Activated CD4-positive, alpha-beta memory T cell treated with anti-CD3 and anti-CD28 coated beads, Interleukin-2, amount 10 ng/mL, durations not matched to agents 7 days and 5 days (primary cell): ENCODE measurements around the gene OLFM2. TPM values are rescaled to one million over a fixed set of nuclear protein-coding genes. Genes with fewer than 3 reads are reported as not detected.
A peak's percentile ranks its signal among the peaks of the same experiment; 100 is the strongest.
"Not testable (repeated sequence)": the region's sequence is repeated elsewhere in the genome, so short reads cannot be mapped to it uniquely, and the experiment has no call there.

Experiments
- CTCF ChIA-PET: fragments of 350-600 bp; sonication (Branson Sonifier 250); formaldehyde crosslinking; loops from one replicate; lab custom pipeline; 2021; ENCODE audit warnings: antibody characterized with exemption, inconsistent platforms; lab: Charles Lee
- POLR2A ChIA-PET: fragments of 350-600 bp; sonication (Branson Sonifier 250); formaldehyde crosslinking; loops from one replicate; lab custom pipeline; 2021; ENCODE audit warnings: antibody characterized with exemption; lab: Charles Lee
- DNase-seq: peaks from one replicate; pipeline ENCODE4 v3.0.0-alpha.2; 2020
- H3K27ac Mint-ChIP-seq: one replicate; pipeline ENCODE4 v1.8.0; 2021; ENCODE audit warnings: mild to moderate bottlenecking, mixed read lengths
- H3K27me3 Mint-ChIP-seq: one replicate; pipeline ENCODE4 v1.8.0; 2021; ENCODE audit warnings: mixed read lengths
- H3K36me3 Mint-ChIP-seq: one replicate; pipeline ENCODE4 v1.8.0; 2021; ENCODE audit warnings: low read depth, mixed read lengths
- H3K4me1 Mint-ChIP-seq: one replicate; pipeline ENCODE4 v1.8.0; 2021; ENCODE audit warnings: mixed read lengths
- H3K4me3 Mint-ChIP-seq: one replicate; pipeline ENCODE4 v1.8.0; 2021; ENCODE audit warnings: mild to moderate bottlenecking, mixed read lengths
- H3K9me3 Mint-ChIP-seq: one replicate; pipeline ENCODE4 v1.8.0; 2021; ENCODE audit warnings: mixed read lengths
- total RNA-seq, 2 experiments: library from RNA; stranded (reverse); gene quantifications; one replicate each; pipeline ENCODE4 v1.2.3, GENCODE V29; 2021

Gene OLFM2
- total RNA-seq, 2 experiments from 2014 or later = 9.7 to 10.5 TPM

- DNase-seq = no peak
- H3K4me3 Mint-ChIP-seq = no peak overlapping the region
- H3K27ac Mint-ChIP-seq = no peak overlapping the region
- H3K9me3 Mint-ChIP-seq = no peaks in the 10 kb centered on the region
- ChIA-PET POLR2A (no interaction called here), CTCF (no interaction called here)
- H3K4me1 Mint-ChIP-seq = peaks cover 34% of the 10 kb centered on the region
- peaks cover 15% of the 10 kb centered on the region for H3K36me3 Mint-ChIP-seq
- H3K27me3 Mint-ChIP-seq = no peaks in the 10 kb centered on the region
Measured at GRCh38 chr19:9823816-9824215, 112.5 kb downstream of the OLFM2 start.

DNA sequence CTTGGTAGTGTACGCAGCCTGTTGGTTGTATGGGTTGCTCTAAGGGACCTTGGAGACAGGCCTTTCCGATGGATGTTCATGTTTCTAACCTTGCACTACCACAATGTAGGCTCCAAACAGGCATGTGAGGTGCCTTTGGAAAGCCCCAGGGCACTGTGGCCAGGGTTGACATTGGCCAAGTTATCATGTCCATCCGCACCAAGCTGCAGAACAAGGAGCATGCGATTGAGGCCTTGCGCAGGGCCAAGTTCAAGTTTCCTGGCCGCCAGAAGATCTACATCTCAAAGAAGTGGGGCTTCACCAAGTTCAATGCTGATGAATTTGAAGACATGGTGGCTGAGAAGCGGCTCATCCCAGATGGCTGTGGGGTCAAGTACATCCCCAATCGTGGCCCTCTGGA lies 116.3 kb downstream of the OLFM2 start:
- H3K27me3 Mint-ChIP-seq, DNase-seq, CTCF ChIA-PET: not testable (repeated sequence)
- POLR2A ChIA-PET = interaction anchor here (1.6 kb wide), 1 partner anchor 16 kb away, joined by 4 read pairs; no protein-coding TSS in a partner anchor
- H3K9me3 Mint-ChIP-seq = peaks cover 17% of the 10 kb centered on the region
- H3K36me3 Mint-ChIP-seq = peaks cover 24% of the 10 kb centered on the region
- peaks cover 34% of the 10 kb centered on the region for H3K4me1 Mint-ChIP-seq
- H3K4me3 Mint-ChIP-seq = peak overlapping the region; percentile 88
- peak overlapping the region; percentile 93 for H3K27ac Mint-ChIP-seq

DNA sequence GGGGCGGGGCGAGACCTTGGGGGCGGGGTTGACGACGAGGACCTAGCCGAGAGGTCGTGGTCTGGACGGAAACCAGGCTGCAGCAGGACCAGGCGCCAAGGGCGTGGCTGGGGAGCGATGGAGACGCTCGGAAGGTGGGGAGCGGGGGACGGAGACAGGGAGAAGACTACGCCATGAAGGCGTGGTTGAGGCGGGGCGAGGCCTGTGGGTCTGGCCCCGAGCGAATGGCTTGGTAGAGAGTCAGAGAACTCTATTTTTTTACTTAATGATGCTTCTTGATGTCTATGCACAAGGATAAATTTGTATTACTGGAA lies 116.8 kb downstream of the OLFM2 start:
- Mint-ChIP-seq H3K27ac (peak overlapping the region; percentile 93), H3K4me3 (peak overlapping the region; percentile 88), H3K9me3 (peaks cover 21% of the 10 kb centered on the region), H3K27me3 (no peaks in the 10 kb centered on the region), H3K4me1 (peaks cover 34% of the 10 kb centered on the region), H3K36me3 (peaks cover 29% of the 10 kb centered on the region)
- no peak for DNase-seq
- POLR2A ChIA-PET = interaction anchor here (1.0 to 2.0 kb wide), 7 partner anchors 8 to 200 kb away, joined by 3 to 22 read pairs (median 10); partner anchors contain the start of genes UBL5 and ZNF846
- CTCF ChIA-PET = no interaction called here

DNA sequence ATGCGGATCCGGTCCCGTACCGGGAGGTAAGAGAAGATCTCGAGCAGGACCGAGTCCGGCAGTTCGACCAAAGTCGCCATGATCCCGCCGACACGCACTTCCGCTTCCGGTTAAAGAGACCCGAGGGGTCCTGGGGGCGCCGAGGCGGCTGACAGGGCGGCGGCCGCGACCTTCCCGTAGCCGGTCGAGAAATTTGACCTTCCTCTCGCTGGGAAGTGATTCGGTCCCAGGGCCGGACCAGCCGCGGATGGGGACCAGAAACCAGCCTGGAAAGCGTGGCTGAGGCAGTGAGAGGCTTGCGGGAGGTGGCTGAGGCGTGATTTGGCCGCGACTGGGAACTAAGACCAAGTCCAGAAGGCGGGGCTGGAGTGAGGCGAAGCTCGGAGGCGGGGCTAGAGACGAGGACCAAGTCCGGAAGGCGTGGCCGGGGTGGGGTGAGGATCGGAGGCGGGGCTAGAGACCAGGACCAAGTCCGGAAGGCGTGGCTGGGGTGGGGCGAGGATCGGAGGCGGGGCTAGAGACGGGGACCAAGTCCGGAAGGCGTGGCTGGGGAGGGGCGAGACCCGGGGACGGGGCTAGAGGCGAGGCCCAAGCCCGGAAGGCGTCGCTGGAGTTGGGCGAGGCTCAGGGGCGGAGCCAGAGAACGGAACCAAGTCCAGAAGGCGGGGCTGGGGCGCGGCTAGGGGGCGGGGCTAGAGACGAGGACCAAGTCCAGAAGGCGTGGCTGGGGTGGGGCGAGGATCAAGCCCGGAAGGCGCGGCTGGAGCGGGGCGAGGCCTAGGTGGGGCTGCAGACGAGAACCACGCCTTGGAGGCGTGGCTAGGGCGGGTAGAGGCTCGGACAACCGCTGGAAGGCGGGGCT lies 117.3 kb downstream of the OLFM2 start, which contains the start of gene FBXL12:
FBXL12 (minus strand) TSS at position 346 of the 862 bp plus-strand sequence; CDS start at position 80, 266 bp downstream.
- peak; percentile 100 for DNase-seq
- Mint-ChIP-seq H3K36me3 (peaks cover 32% of the 10 kb centered on the region), H3K4me3 (peak within 1 kb of the TSS; percentile 88), H3K27me3 (no peaks in the 10 kb centered on the region), H3K9me3 (peaks cover 22% of the 10 kb centered on the region), H3K27ac (peak within 1 kb of the TSS; percentile 93), H3K4me1 (peaks cover 34% of the 10 kb centered on the region)
- ChIA-PET CTCF (interaction anchor here (0.5 to 1.1 kb wide), 2 partner anchors 8 to 235 kb away, joined by 3 read pairs; no protein-coding TSS in a partner anchor), POLR2A (interaction anchor here (0.9 to 2.0 kb wide), 10 partner anchors 8 to 235 kb away, joined by 3 to 22 read pairs (median 6); partner anchors contain the start of genes PIN1, UBL5 and ZNF846)

DNA sequence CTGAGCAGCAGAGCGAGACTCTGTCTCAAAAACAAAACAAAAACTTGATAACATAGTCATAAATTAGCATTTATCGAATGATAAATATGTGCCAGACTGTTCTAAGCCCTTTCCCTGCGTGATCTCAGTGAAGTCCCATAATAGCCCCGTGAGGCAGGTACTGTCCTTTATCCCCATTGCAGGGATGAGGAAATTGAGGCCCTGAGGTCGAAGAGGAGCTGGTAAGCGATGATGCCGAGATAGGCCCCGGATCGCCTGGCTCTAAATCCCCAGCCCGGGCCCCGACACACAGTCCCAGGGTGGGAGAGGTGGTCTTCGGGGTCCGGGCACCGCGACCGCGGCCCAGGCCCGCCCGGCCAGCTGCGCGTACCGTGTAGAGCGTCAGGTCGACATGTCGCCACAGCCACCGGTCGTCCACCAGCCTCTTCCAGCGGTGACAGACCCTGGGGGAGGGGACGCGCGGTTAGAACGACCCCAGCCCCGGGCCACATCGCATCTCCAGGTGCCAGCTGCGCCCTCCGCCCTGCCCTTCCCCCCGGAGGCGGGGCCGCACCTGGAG lies 118.1 kb downstream of the OLFM2 start:
- POLR2A ChIA-PET = interaction anchor here (0.7 to 2.0 kb wide), 11 partner anchors 9 to 235 kb away, joined by 3 to 22 read pairs (median 5); partner anchors contain the start of genes PIN1, UBL5 and ZNF846
- peaks cover 32% of the 10 kb centered on the region for H3K4me1 Mint-ChIP-seq
- CTCF ChIA-PET = interaction anchor here (0.5 to 1.1 kb wide), 2 partner anchors 9 to 235 kb away, joined by 3 read pairs; no protein-coding TSS in a partner anchor
- peaks cover 24% of the 10 kb centered on the region for H3K9me3 Mint-ChIP-seq
- H3K4me3 Mint-ChIP-seq = peak overlapping the region; percentile 88
- peak overlapping the region; percentile 93 for H3K27ac Mint-ChIP-seq
- peaks cover 35% of the 10 kb centered on the region for H3K36me3 Mint-ChIP-seq
- H3K27me3 Mint-ChIP-seq = no peaks in the 10 kb centered on the region
- no peak for DNase-seq

DNA sequence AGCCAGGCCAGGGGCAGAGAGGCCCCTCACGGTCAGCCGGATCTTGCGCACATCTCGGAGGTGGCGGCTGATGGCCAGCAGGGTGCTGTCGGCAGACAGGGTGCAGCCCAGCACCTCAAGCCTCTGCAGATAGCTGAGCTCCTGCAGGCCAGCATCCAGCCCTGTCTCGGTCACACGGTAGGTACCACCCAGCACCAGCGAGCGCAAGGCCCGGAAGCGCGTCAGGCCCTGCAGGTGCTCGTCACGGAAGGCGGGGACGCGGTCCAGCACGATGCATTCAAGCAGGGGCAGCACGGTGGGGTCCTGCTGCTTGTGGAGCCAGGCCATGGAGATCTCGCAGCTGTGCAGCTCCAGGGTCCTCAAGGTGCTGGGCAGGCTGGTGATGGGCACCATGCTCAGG lies 125.2 kb downstream of the OLFM2 start:
- Mint-ChIP-seq H3K9me3 (peaks cover 16% of the 10 kb centered on the region), H3K27ac (no peak overlapping the region), H3K4me3 (no peak overlapping the region), H3K36me3 (peaks cover 37% of the 10 kb centered on the region), H3K4me1 (peaks cover 3% of the 10 kb centered on the region), H3K27me3 (no peaks in the 10 kb centered on the region)
- ChIA-PET POLR2A (no interaction called here), CTCF (no interaction called here)
- DNase-seq = no peak

DNA sequence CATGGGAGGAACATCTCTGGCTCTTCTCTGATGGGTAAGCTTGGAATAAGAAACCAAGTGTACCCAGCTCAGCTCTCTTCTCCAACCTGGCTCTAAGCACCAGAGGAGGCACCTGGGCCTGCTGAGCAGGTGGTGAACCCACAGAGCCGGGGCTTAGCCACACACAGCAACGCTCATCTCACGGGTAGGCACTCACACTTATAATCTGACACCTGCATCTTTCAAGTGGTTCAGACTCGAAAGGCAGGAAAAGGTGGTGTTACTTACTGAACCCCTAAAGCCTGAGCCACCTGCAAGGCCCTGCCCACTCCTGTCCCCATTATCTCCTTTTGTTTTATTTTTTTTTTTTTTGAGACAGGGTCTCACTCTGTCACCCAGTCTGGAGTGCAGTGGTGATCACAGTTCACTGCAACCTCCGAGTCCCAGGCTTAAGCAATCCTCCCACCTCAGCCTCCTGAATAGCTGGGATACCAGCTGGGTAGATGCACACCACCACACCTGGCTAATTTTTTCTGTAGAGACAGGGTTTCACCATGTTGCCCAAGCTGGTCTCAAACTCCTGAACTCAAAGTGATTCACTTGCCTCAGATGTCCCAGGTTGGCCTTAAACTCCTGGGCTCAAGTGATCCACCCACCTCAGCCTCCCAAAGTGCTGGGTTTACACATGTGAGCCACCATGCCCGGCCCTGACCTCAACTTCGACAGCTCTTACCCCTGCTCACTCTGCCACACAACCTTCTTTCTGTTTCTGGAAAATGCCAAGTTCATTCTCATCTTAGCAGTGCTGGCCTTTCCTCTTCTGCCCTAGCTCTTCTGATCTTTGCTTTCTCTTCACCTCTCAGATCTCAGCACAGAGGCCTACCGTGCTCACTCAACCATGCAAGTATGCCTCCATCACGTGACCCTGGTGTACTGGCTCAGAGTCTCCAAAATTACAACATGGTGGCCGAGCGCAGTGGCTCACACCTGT lies 127.2 kb downstream of the OLFM2 start:
- Mint-ChIP-seq H3K27me3 (no peaks in the 10 kb centered on the region), H3K36me3 (peaks cover 24% of the 10 kb centered on the region), H3K4me1 (peaks cover 3% of the 10 kb centered on the region), H3K4me3 (no peak overlapping the region), H3K27ac (no peak overlapping the region), H3K9me3 (peaks cover 3% of the 10 kb centered on the region)
- ChIA-PET CTCF (interaction anchor here (1.7 kb wide), 1 partner anchor 183 kb away, joined by 5 read pairs; no protein-coding TSS in a partner anchor), POLR2A (interaction anchor here (1.5 kb wide), 1 partner anchor 9 kb away, joined by 8 read pairs; the partner anchor contains the start of gene FBXL12)
- DNase-seq = no peak

- POLR2A ChIA-PET = no interaction called here
Measured at GRCh38 chr19:9806803-9807202, 129.5 kb downstream of the OLFM2 start.

More at GRCh38 chr19:9806803-9807202, 129.5 kb downstream of the OLFM2 start:
- DNase-seq = no peak
- Mint-ChIP-seq H3K9me3 (no peaks in the 10 kb centered on the region), H3K27ac (no peak overlapping the region), H3K27me3 (no peaks in the 10 kb centered on the region), H3K4me3 (no peak overlapping the region), H3K36me3 (peaks cover 17% of the 10 kb centered on the region), H3K4me1 (peaks cover 3% of the 10 kb centered on the region)
- CTCF ChIA-PET = interaction anchor here (0.9 kb wide), 1 partner anchor 11 kb away, joined by 4 read pairs; no protein-coding TSS in a partner anchor

Other genes starting within 250 kb of the OLFM2 start
- gene ZNF846, start 167.8 kb downstream of the OLFM2 start, total RNA-seq = 1 to 10 TPM; 6.5 to 6.7 TPM
- gene FBXL12, start 117.4 kb downstream of the OLFM2 start, total RNA-seq = 10 to 100 TPM; 18.3 to 20.6 TPM
- 100 to 1,000 TPM; 339 to 372 TPM for gene UBL5, start 108.6 kb downstream of the OLFM2 start, total RNA-seq
- gene PIN1, start 101.2 kb downstream of the OLFM2 start, total RNA-seq = 10 to 100 TPM; 96.0 to 97.0 TPM
- 1 to 10 TPM; 1.1 TPM for gene COL5A3, start 74.0 kb upstream of the OLFM2 start, total RNA-seq
- gene RDH8, start 77.0 kb upstream of the OLFM2 start, total RNA-seq = not detected
- gene SHFL, start 149.8 kb upstream of the OLFM2 start, total RNA-seq = 100 to 1,000 TPM; 103 to 108 TPM
- gene ANGPTL6, start 166.2 kb upstream of the OLFM2 start, total RNA-seq = 1 to 10 TPM; 2.4 TPM
- gene PPAN, start 169.8 kb upstream of the OLFM2 start, total RNA-seq = 10 to 100 TPM; 74.3 to 75.6 TPM
- 10 to 100 TPM; 33.2 to 33.5 TPM for gene P2RY11, start 175.2 kb upstream of the OLFM2 start, total RNA-seq
- 100 to 1,000 TPM; 202 to 203 TPM for gene EIF3G, start 183.4 kb upstream of the OLFM2 start, total RNA-seq